Neural progenitor cell (in vitro differentiated cells): ENCODE measurements around the gene LRRC74B.

Source experiments
- EZH2 ChIP-seq: fragments of 200-600 bp; sonication (generic); IDR thresholded peaks from 2 replicates; pipeline ENCODE4 v1.6.1; 2017; ENCODE audit warnings: antibody characterized with exemption, mild to moderate bottlenecking, moderate library complexity
- TF ChIP-seq, protein P1 (sequence below): fragments of 200-600 bp; sonication (generic); IDR thresholded peaks from 2 replicates; pipeline ENCODE4 v1.5.1; 2017; ENCODE audit warnings: antibody characterized with exemption, mild to moderate bottlenecking

DNA sequence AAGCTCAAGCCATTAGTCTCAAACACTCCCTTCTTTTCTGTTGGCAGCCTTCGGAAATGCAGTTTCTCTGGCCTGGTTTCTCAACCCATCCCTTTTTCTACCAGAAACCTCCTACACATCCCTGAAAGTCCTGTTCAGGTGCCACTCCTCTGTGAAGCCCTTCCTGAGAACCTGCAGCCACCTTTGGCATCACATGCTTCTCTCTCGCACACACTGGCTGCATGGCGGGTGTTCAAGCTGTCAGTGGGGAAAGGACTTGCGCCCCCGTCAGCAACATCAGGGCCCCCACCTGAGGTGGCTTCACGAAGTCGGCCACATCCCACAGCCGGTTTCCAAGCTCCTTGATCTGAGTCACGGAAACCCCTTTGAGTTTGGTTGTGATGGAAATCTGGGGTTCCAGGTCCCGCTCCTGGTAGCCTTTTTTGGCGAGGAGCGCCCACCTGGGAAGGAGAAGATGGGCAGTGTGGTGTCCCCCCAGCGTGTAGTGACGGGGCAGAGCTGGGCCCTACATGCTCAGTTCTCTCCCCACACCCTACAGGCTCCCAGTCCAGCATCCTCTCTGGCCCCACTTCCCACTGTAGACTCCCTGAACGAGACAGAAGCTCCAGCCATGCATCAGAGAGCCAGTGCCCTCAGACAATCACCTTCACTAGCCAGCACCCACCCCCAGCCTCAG, 1.7 kb upstream of the LRRC74B start:
- TF ChIP-seq EZH2 = no peak
- TF ChIP-seq, protein P1, sequence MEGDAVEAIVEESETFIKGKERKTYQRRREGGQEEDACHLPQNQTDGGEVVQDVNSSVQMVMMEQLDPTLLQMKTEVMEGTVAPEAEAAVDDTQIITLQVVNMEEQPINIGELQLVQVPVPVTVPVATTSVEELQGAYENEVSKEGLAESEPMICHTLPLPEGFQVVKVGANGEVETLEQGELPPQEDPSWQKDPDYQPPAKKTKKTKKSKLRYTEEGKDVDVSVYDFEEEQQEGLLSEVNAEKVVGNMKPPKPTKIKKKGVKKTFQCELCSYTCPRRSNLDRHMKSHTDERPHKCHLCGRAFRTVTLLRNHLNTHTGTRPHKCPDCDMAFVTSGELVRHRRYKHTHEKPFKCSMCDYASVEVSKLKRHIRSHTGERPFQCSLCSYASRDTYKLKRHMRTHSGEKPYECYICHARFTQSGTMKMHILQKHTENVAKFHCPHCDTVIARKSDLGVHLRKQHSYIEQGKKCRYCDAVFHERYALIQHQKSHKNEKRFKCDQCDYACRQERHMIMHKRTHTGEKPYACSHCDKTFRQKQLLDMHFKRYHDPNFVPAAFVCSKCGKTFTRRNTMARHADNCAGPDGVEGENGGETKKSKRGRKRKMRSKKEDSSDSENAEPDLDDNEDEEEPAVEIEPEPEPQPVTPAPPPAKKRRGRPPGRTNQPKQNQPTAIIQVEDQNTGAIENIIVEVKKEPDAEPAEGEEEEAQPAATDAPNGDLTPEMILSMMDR = no peak
